ENCODE measurements around the gene HHEX.
"Not testable (repeated sequence)": the region's sequence is repeated elsewhere in the genome, so short reads cannot be mapped to it uniquely, and the experiment has no call there.

Gene HHEX

GRCh38 chr10:92727141-92727540 lies 37.4 kb downstream of the HHEX start:
- peak; percentile 20 for FAIRE-seq
- TF ChIP-seq PAX5 (IDR thresholded peaks at IDR 0.05; ENCODE audit: insufficient read depth, low read length, severe bottlenecking) (no peak), POU2F2 (IDR thresholded peaks at IDR 0.05; ENCODE audit: low read depth, low read length) (no peak), POLR2A (IDR thresholded peaks at IDR 0.05; ENCODE audit: low read depth, low read length) (no peak), SPI1 (IDR thresholded peaks at IDR 0.05; ENCODE audit: low read depth, low read length) (no peak), POLR2AphosphoS5 (IDR thresholded peaks at IDR 0.05; ENCODE audit: low read depth, low read length) (no peak), TAF1 (IDR thresholded peaks at IDR 0.05; ENCODE audit: low read depth, low read length) (no peak)
- DNase-seq (ENCODE audit: insufficient read length, low spot score), result no peak

GRCh38 chr10:92727550-92727949 lies 37.8 kb downstream of the HHEX start:
- FAIRE-seq (no peak), DNase-seq (ENCODE audit: insufficient read length, low spot score) (no peak)
- TF ChIP-seq POLR2A (IDR thresholded peaks at IDR 0.05; ENCODE audit: low read depth, low read length) (no peak), POLR2AphosphoS5 (IDR thresholded peaks at IDR 0.05; ENCODE audit: low read depth, low read length) (no peak)

GRCh38 chr10:92729886-92730285 lies 40.1 kb downstream of the HHEX start:
- DNase-seq (ENCODE audit: insufficient read length, low spot score), result peak; percentile 25
- FAIRE-seq, result peak; percentile 78
- TF ChIP-seq POU2F2 (IDR thresholded peaks at IDR 0.05; ENCODE audit: low read depth, low read length) (peak; percentile 94), SPI1 (IDR thresholded peaks at IDR 0.05; ENCODE audit: low read depth, low read length) (no peak)

- DNase-seq (ENCODE audit: insufficient read length, low spot score) (no peak), FAIRE-seq (no peak)
- TF ChIP-seq POU2F2 (IDR thresholded peaks at IDR 0.05; ENCODE audit: low read depth, low read length) (no peak), SPI1 (IDR thresholded peaks at IDR 0.05; ENCODE audit: low read depth, low read length) (no peak), TAF1 (IDR thresholded peaks at IDR 0.05; ENCODE audit: low read depth, low read length) (no peak), POLR2A (IDR thresholded peaks at IDR 0.05; ENCODE audit: low read depth, low read length) (no peak)
These were observed 43.2 kb downstream of the HHEX start for GRCh38 chr10:92732958-92733357.

- FAIRE-seq (no peak), DNase-seq (ENCODE audit: insufficient read length, low spot score) (no peak)
- TF ChIP-seq SPI1 (IDR thresholded peaks at IDR 0.05; ENCODE audit: low read depth, low read length) (no peak), POU2F2 (IDR thresholded peaks at IDR 0.05; ENCODE audit: low read depth, low read length) (no peak), TAF1 (IDR thresholded peaks at IDR 0.05; ENCODE audit: low read depth, low read length) (no peak), POLR2AphosphoS5 (IDR thresholded peaks at IDR 0.05; ENCODE audit: low read depth, low read length) (no peak), PAX5 (IDR thresholded peaks at IDR 0.05; ENCODE audit: insufficient read depth, low read length, severe bottlenecking) (no peak), POLR2A (IDR thresholded peaks at IDR 0.05; ENCODE audit: low read depth, low read length) (no peak)
These were observed 44.5 kb downstream of the HHEX start for GRCh38 chr10:92734301-92734700.

- TF ChIP-seq SPI1 (IDR thresholded peaks at IDR 0.05; ENCODE audit: low read depth, low read length) (no peak), TAF1 (IDR thresholded peaks at IDR 0.05; ENCODE audit: low read depth, low read length) (no peak), POLR2A (IDR thresholded peaks at IDR 0.05; ENCODE audit: low read depth, low read length) (no peak), POU2F2 (IDR thresholded peaks at IDR 0.05; ENCODE audit: low read depth, low read length) (no peak), PAX5 (IDR thresholded peaks at IDR 0.05; ENCODE audit: insufficient read depth, low read length, severe bottlenecking) (no peak), POLR2AphosphoS5 (IDR thresholded peaks at IDR 0.05; ENCODE audit: low read depth, low read length) (no peak)
- peak; percentile 57 for FAIRE-seq
- DNase-seq (ENCODE audit: insufficient read length, low spot score), result no peak
These were observed 46.2 kb downstream of the HHEX start for GRCh38 chr10:92735938-92736337.

- DNase-seq (ENCODE audit: insufficient read length, low spot score), result no peak
- no peak for TF ChIP-seq POU2F2 (IDR thresholded peaks at IDR 0.05; ENCODE audit: low read depth, low read length)
- peak; percentile 54 for FAIRE-seq
These were observed 47.7 kb downstream of the HHEX start for GRCh38 chr10:92737484-92737883.

- DNase-seq (ENCODE audit: insufficient read length, low spot score), result no peak
- TF ChIP-seq POLR2AphosphoS5 (IDR thresholded peaks at IDR 0.05; ENCODE audit: low read depth, low read length) (no peak), POU2F2 (IDR thresholded peaks at IDR 0.05; ENCODE audit: low read depth, low read length) (no peak), TAF1 (IDR thresholded peaks at IDR 0.05; ENCODE audit: low read depth, low read length) (no peak), POLR2A (IDR thresholded peaks at IDR 0.05; ENCODE audit: low read depth, low read length) (no peak), SPI1 (IDR thresholded peaks at IDR 0.05; ENCODE audit: low read depth, low read length) (no peak), PAX5 (IDR thresholded peaks at IDR 0.05; ENCODE audit: insufficient read depth, low read length, severe bottlenecking) (no peak)
These were observed 51.0 kb downstream of the HHEX start for GRCh38 chr10:92740762-92741161.

GRCh38 chr10:92741741-92742140 lies 52.0 kb downstream of the HHEX start:
- DNase-seq (ENCODE audit: insufficient read length, low spot score); FAIRE-seq: not testable (repeated sequence)

More at GRCh38 chr10:92740762-92741161, 51.0 kb downstream of the HHEX start:
- peak; percentile 47 for FAIRE-seq

GRCh38 chr10:92742331-92743228 lies 52.8 kb downstream of the HHEX start:
- TF ChIP-seq POLR2AphosphoS5 (IDR thresholded peaks at IDR 0.05; ENCODE audit: low read depth, low read length), result peak; percentile 30; the same call in 1 of the 2 replicates
- TF ChIP-seq PAX5 (IDR thresholded peaks at IDR 0.05; ENCODE audit: insufficient read depth, low read length, severe bottlenecking), result peak; percentile 35
- peak; percentile 100 for TF ChIP-seq SPI1 (IDR thresholded peaks at IDR 0.05; ENCODE audit: low read depth, low read length)
- peak; percentile 89; the same call in 1 of the 2 replicates for TF ChIP-seq POU2F2 (IDR thresholded peaks at IDR 0.05; ENCODE audit: low read depth, low read length)
- 0 out of 2 replicates have a peak, but pooled peaks have one; percentile 22 for TF ChIP-seq TAF1 (IDR thresholded peaks at IDR 0.05; ENCODE audit: low read depth, low read length)
- peak; percentile 36; the same call in 1 of the 2 replicates for TF ChIP-seq POLR2A (IDR thresholded peaks at IDR 0.05; ENCODE audit: low read depth, low read length)
- no peak for DNase-seq (ENCODE audit: insufficient read length, low spot score)
- peak; percentile 95 for FAIRE-seq
